ENCODE measurements around the gene RALGPS1. TPM values are rescaled to one million over a fixed set of nuclear protein-coding genes. Genes with fewer than 3 reads are reported as not detected.
"Not testable (repeated sequence)": the region's sequence is repeated elsewhere in the genome, so short reads cannot be mapped to it uniquely, and the experiment has no call there.

The RALGPS1 gene
- total RNA-seq, 1 donor from 2014 or later: 30.7 TPM

DNA sequence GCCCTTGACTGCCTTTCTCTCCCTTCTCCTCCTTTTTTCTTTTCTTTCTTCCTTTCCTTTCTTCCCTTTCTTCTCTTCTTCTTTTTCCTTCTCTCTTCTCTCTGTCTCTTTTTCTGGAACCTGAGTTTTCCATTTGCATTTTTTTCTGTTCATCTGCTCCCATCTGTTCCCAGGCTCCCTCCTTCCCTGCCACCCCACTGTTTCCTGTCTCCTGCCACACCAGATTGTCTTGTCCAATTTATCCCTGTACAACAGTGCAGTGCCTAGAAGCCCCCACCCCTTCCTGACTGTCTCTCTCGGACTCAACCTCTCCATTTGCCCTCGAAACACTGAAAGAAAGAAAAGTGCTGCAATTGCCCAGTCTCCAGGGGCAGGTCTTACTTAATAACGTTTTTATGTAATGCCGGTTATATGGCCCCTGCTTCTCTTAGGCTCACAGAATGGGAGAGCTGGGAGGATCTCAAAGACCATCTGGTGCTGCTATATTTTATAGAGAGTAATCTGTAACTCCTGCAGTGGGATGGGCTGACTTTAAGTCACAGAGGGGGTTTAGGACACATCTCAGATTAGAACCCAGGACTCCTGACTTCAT lies 101.4 kb downstream of the RALGPS1 start:
- H2AFZ ChIP-seq (replicated peaks): no peak overlapping the region
- H3K27ac Mint-ChIP-seq: peak overlapping the region; percentile 1
- H3K27me3 ChIP-seq: no peaks in the 10 kb centered on the region
- H3K4me1 ChIP-seq: peaks cover 12% of the 10 kb centered on the region
- no peak overlapping the region for H3K4me3 Mint-ChIP-seq
- no peaks in the 10 kb centered on the region for H3F3A ChIP-seq (ENCODE audit: low read depth)
- DNase-seq (ENCODE audit: low spot score): no peak
- no peak overlapping the region for H3K4me3 ChIP-seq
- H3K79me2 ChIP-seq (ENCODE audit: low read depth): no peaks in the 10 kb centered on the region
- H3K27me3 Mint-ChIP-seq (ENCODE audit: insufficient read depth, low read depth): peaks cover under 1% of the 10 kb centered on the region
- H3K4me1 Mint-ChIP-seq: peaks cover 20% of the 10 kb centered on the region
- H3K36me3 Mint-ChIP-seq: no peaks in the 10 kb centered on the region
- H3K36me3 ChIP-seq: no peaks in the 10 kb centered on the region
- no peaks in the 10 kb centered on the region for H3K9me3 ChIP-seq (ENCODE audit: low read depth)
- no peaks in the 10 kb centered on the region for H4K20me1 ChIP-seq (ENCODE audit: low read depth)
- no peak overlapping the region for H3K4me2 ChIP-seq
- no peak for TF ChIP-seq EZH2phosphoT487 (IDR thresholded peaks at IDR 0.05)
- no peak for TF ChIP-seq EZH2 (IDR thresholded peaks at IDR 0.05)
- TF ChIP-seq, protein P1, sequence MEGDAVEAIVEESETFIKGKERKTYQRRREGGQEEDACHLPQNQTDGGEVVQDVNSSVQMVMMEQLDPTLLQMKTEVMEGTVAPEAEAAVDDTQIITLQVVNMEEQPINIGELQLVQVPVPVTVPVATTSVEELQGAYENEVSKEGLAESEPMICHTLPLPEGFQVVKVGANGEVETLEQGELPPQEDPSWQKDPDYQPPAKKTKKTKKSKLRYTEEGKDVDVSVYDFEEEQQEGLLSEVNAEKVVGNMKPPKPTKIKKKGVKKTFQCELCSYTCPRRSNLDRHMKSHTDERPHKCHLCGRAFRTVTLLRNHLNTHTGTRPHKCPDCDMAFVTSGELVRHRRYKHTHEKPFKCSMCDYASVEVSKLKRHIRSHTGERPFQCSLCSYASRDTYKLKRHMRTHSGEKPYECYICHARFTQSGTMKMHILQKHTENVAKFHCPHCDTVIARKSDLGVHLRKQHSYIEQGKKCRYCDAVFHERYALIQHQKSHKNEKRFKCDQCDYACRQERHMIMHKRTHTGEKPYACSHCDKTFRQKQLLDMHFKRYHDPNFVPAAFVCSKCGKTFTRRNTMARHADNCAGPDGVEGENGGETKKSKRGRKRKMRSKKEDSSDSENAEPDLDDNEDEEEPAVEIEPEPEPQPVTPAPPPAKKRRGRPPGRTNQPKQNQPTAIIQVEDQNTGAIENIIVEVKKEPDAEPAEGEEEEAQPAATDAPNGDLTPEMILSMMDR (IDR thresholded peaks at IDR 0.05): no peak
- H3K27ac ChIP-seq: no peak overlapping the region
- H3K9ac ChIP-seq: no peak overlapping the region
- no peaks in the 10 kb centered on the region for H3K9me3 Mint-ChIP-seq

DNA sequence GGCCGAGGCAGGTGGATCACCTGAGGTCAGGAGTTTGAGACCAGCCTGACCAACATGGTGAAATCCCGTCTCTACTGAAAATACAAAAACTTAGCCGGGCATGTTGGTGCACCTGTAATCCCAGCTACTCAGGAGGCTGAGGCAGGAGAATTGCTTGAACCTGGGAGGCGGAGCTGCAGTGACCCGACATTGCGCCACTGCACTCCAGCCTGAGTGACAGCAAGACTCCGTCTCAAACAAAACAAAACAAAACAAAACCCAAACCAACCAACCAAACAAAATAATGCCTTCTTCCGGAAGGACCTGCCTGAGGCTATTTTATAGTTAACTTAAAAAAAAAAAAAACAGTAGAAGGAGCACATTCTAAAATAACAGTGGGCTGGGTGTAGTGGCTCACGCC lies 103.4 kb downstream of the RALGPS1 start:
- H3K27ac ChIP-seq; H3F3A ChIP-seq (ENCODE audit: low read depth); H4K20me1 ChIP-seq (ENCODE audit: low read depth); H3K27ac Mint-ChIP-seq; H3K36me3 Mint-ChIP-seq; H3K9ac ChIP-seq; H3K4me3 Mint-ChIP-seq; H3K27me3 Mint-ChIP-seq (ENCODE audit: insufficient read depth, low read depth); H3K9me3 Mint-ChIP-seq; DNase-seq (ENCODE audit: low spot score); H3K4me2 ChIP-seq; H3K4me3 ChIP-seq; H3K27me3 ChIP-seq; H3K36me3 ChIP-seq; H2AFZ ChIP-seq (replicated peaks); H3K79me2 ChIP-seq (ENCODE audit: low read depth); H3K9me3 ChIP-seq (ENCODE audit: low read depth): not testable (repeated sequence)
- H3K4me1 Mint-ChIP-seq: peaks cover 20% of the 10 kb centered on the region
- peaks cover 12% of the 10 kb centered on the region for H3K4me1 ChIP-seq

DNA sequence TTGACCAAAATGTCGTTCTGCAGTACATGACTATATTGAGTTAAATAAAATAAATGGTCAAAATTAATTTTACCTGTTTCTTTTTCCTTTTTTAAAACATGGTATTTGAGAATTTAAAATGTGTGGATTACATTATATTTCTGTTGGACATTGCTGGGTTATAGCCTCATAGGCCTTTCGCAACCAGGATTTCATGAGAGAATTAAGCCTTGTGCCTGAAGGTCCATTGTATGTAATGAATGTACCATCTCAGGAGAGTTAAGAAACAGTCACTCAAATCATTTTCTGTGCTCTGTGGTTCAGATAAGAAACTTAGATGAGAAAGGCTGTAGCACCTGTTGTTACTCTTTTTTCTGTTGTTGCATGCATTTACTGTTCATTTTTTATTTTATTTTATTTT lies 104.4 kb downstream of the RALGPS1 start:
- TF ChIP-seq, protein P1 (IDR thresholded peaks at IDR 0.05): no peak
- TF ChIP-seq EZH2 (IDR thresholded peaks at IDR 0.05) (no peak), EZH2phosphoT487 (IDR thresholded peaks at IDR 0.05) (no peak)
- Histone ChIP-seq H4K20me1 (ENCODE audit: low read depth) (no peaks in the 10 kb centered on the region), H3K4me2 (no peak overlapping the region), H3K36me3 (no peaks in the 10 kb centered on the region), H3F3A (ENCODE audit: low read depth) (no peaks in the 10 kb centered on the region), H3K27me3 (no peaks in the 10 kb centered on the region), H3K4me1 (peaks cover 12% of the 10 kb centered on the region), H2AFZ (replicated peaks) (no peak overlapping the region), H3K9me3 (ENCODE audit: low read depth) (no peaks in the 10 kb centered on the region), H3K4me3 (no peak overlapping the region), H3K27ac (no peak overlapping the region), H3K79me2 (ENCODE audit: low read depth) (no peaks in the 10 kb centered on the region), H3K9ac (no peak overlapping the region)
- Mint-ChIP-seq H3K9me3 (no peaks in the 10 kb centered on the region), H3K27me3 (ENCODE audit: insufficient read depth, low read depth) (peaks cover 2% of the 10 kb centered on the region), H3K36me3 (no peaks in the 10 kb centered on the region), H3K4me1 (peaks cover 20% of the 10 kb centered on the region), H3K27ac (no peak overlapping the region), H3K4me3 (no peak overlapping the region)
- DNase-seq (ENCODE audit: low spot score): no peak

DNA sequence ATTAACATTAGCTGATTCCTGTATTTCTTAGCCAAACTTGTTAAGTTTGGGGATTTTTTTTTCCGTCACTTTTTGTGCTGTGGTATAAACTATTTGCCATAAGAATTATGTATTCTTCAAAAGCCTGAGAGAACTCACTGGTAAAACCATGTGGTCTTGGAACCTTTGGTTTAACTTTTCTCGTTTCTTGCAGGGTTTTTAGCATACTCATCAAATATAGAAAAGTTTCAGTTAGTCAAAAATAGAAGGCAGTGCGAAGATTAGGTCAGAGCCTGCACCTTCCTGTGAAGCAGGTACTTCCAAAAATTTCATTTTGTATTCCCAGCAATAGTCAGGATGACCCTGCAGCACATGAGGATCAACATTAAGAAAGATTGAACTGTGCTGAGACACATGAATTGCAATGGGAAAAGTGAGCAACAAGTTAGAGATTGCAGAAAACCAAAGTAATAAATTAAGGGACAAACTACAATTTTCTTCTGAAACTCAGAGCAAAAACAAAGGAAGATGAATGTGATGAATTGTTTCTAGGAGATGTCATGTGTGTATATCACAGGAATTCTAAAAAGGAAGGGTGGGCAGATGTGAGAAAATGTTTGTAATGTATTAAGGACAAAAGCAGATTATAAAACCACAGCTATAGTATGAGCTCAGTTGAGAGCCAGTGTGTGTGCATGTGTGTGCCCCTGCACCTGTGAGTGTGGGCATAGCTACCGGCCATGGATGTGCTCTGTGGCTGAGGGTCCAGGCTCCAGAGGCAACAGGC lies 105.6 kb downstream of the RALGPS1 start:
- Mint-ChIP-seq H3K27me3 (ENCODE audit: insufficient read depth, low read depth) (peaks cover 2% of the 10 kb centered on the region), H3K9me3 (no peaks in the 10 kb centered on the region), H3K36me3 (no peaks in the 10 kb centered on the region), H3K4me1 (peaks cover 8% of the 10 kb centered on the region), H3K4me3 (no peak overlapping the region), H3K27ac (no peak overlapping the region)
- no peaks in the 10 kb centered on the region for H3F3A ChIP-seq (ENCODE audit: low read depth)
- H3K27ac ChIP-seq: no peak overlapping the region
- no peak overlapping the region for H2AFZ ChIP-seq (replicated peaks)
- H4K20me1 ChIP-seq (ENCODE audit: low read depth): no peaks in the 10 kb centered on the region
- no peak overlapping the region for H3K9ac ChIP-seq
- DNase-seq (ENCODE audit: low spot score): no peak
- H3K4me3 ChIP-seq: no peak overlapping the region
- H3K79me2 ChIP-seq (ENCODE audit: low read depth): no peaks in the 10 kb centered on the region
- no peak for TF ChIP-seq EZH2phosphoT487 (IDR thresholded peaks at IDR 0.05)
- TF ChIP-seq EZH2 (IDR thresholded peaks at IDR 0.05): no peak
- TF ChIP-seq, protein P1 (IDR thresholded peaks at IDR 0.05): no peak
- H3K4me2 ChIP-seq: no peak overlapping the region
- H3K36me3 ChIP-seq: no peaks in the 10 kb centered on the region
- H3K4me1 ChIP-seq: peaks cover 2% of the 10 kb centered on the region
- no peaks in the 10 kb centered on the region for H3K27me3 ChIP-seq
- H3K9me3 ChIP-seq (ENCODE audit: low read depth): no peaks in the 10 kb centered on the region
